Tibial nerve (tissue), 4 donors: Measurements from ENCODE around the gene BCL2.

Experiments
- CTCF ChIP-seq, 5 experiments: fragments of 200-600 bp in 3 of 5; fragments of 450-650 bp in 2 of 5; sonication (generic) in 3 of 5; IDR thresholded peaks; one replicate each; pipeline ENCODE4 v1.5.1; 2016 to 2019; ENCODE audit warnings: antibody characterized with exemption in 5 of 5, mild to moderate bottlenecking in 3 of 5, moderate library complexity in 2 of 5
- EP300 ChIP-seq, 2 donors: sonication (generic); formaldehyde crosslinking; IDR thresholded peaks; one replicate each; pipeline ENCODE4 v1.6.1; 2017; ENCODE audit warnings: antibody characterized with exemption in 2 of 2, mild to moderate bottlenecking in 1 of 2
- POLR2A ChIP-seq, 2 donors: fragments of 450-650 bp; IDR thresholded peaks; one replicate each; pipeline ENCODE4 v1.6.1; 2017; ENCODE audit warnings: antibody characterized with exemption in 2 of 2, mild to moderate bottlenecking in 2 of 2, moderate library complexity in 2 of 2

- no peak for TF ChIP-seq CTCF (IDR thresholded peaks at IDR 0.05)
- TF ChIP-seq POLR2A (IDR thresholded peaks at IDR 0.05): no peak
- TF ChIP-seq EP300 (IDR thresholded peaks at IDR 0.05): no peak
Observed at GRCh38 chr18:63309422-63309821, 10.1 kb downstream of the BCL2 start.
